Measurements from ENCODE around the gene KRTAP10-8.
"Not testable (repeated sequence)": the region's sequence is repeated elsewhere in the genome, so short reads cannot be mapped to it uniquely, and the experiment has no call there.

DNA sequence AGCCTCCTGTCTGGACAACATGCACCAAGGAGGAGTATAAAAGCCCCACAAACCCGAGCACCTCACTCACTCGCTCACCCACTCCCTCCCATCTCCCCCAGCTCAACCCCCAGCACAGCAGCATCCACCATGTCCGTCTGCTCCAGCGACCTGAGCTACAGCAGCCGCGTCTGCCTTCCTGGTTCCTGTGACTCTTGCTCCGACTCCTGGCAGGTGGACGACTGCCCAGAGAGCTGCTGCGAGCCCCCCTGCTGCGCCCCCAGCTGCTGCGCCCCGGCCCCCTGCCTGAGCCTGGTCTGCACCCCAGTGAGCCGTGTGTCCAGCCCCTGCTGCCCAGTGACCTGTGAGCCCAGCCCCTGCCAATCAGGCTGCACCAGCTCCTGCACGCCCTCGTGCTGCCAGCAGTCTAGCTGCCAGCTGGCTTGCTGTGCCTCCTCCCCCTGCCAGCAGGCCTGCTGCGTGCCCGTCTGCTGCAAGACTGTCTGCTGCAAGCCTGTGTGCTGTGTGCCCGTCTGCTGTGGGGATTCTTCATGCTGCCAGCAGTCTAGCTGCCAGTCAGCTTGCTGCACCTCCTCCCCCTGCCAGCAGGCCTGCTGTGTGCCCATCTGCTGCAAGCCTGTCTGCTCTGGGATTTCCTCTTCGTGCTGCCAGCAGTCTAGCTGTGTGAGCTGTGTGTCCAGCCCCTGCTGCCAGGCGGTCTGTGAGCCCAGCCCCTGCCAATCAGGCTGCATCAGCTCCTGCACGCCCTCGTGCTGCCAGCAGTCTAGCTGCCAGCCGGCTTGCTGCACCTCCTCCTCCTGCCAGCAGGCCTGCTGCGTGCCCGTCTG lies 38.0 kb upstream of the KRTAP10-8 start, which contains the start of gene KRTAP10-4:
- TF ChIP-seq, protein P1, sequence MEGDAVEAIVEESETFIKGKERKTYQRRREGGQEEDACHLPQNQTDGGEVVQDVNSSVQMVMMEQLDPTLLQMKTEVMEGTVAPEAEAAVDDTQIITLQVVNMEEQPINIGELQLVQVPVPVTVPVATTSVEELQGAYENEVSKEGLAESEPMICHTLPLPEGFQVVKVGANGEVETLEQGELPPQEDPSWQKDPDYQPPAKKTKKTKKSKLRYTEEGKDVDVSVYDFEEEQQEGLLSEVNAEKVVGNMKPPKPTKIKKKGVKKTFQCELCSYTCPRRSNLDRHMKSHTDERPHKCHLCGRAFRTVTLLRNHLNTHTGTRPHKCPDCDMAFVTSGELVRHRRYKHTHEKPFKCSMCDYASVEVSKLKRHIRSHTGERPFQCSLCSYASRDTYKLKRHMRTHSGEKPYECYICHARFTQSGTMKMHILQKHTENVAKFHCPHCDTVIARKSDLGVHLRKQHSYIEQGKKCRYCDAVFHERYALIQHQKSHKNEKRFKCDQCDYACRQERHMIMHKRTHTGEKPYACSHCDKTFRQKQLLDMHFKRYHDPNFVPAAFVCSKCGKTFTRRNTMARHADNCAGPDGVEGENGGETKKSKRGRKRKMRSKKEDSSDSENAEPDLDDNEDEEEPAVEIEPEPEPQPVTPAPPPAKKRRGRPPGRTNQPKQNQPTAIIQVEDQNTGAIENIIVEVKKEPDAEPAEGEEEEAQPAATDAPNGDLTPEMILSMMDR (IDR thresholded peaks at IDR 0.05; ENCODE audit: low read depth, low read length, poor library complexity, severe bottlenecking) = not testable (repeated sequence)
- not testable (repeated sequence) for TF ChIP-seq EZH2phosphoT487 (IDR thresholded peaks at IDR 0.05; ENCODE audit: borderline replicate concordance, low read length)
